Right forelimb (tissue), 1 donor: ENCODE data around the gene SSH2.
A peak's percentile ranks its signal among the peaks of the same experiment; 100 is the strongest.

Experiments
- DNase-seq: peaks from one replicate; pipeline ENCODE4 v3.0.0-alpha.2; 2018

Gene SSH2

DNA sequence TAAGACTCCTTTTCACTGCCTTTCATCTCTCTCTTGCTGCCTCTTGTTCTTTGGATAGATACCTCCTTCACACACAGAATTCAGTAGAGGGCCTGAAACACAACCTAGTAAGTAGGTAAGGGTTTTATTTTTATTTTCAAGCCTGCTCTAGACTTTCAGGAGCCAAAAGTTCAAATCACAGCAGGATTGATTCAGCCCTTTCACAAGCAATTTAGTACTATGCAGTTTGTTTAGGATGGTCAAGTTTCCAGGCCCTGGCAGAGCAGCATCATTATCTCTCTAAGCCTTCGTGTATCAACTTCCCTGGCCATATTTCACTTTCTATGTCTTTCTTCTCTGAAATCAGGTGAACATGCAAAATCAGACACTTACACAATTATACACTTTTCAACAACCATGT lies 158.5 kb downstream of the SSH2 start:
- DNase-seq: no peak

GRCh38 chr17:29769225-29769624 lies 160.8 kb downstream of the SSH2 start:
- DNase-seq: no peak

GRCh38 chr17:29766796-29767327 lies 163.2 kb downstream of the SSH2 start:
- no peak for DNase-seq

DNA sequence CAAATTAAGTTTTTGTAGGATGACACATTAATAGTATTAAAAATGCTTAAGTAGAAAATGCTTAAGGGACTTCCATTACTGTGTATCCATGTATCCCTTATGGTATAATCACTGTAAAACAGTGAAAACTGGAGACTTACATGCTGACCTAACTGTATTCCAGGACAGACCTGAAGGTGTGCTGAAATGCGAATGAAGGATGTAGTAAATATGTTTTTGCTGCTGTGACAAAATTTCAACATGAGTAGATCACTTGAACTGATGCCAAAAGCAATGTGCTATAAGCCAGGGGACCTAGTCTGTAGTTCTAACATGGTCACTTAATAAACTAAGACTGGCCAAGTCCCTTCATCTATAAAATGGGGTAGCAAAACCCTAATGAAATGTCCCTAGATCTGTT lies 165.3 kb downstream of the SSH2 start:
- no peak for DNase-seq

DNA sequence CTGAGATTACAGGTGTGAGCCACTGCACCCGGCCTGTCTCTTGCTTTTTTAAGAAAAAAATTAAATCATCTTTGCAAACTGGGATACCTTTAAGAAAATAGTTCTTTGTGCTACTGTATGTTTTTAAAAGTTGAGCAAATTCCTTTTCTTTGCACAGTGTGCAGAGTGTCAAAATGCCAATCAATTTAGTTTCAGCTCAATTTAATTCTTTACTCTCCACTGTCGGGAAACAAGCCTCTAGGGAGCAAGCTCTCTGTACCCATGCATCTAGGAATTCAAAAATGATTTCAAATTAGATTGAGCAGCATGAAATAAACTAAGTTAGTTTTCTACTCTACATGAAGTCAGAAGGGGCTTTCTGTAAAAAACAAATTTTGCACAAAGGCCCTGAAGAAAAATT lies 165.8 kb downstream of the SSH2 start:
- DNase-seq: no peak

GRCh38 chr17:29763273-29763672 lies 166.8 kb downstream of the SSH2 start:
- no peak for DNase-seq

- DNase-seq: peak; percentile 89
Measured at GRCh38 chr17:29761040-29761761, 168.8 kb downstream of the SSH2 start.

DNA sequence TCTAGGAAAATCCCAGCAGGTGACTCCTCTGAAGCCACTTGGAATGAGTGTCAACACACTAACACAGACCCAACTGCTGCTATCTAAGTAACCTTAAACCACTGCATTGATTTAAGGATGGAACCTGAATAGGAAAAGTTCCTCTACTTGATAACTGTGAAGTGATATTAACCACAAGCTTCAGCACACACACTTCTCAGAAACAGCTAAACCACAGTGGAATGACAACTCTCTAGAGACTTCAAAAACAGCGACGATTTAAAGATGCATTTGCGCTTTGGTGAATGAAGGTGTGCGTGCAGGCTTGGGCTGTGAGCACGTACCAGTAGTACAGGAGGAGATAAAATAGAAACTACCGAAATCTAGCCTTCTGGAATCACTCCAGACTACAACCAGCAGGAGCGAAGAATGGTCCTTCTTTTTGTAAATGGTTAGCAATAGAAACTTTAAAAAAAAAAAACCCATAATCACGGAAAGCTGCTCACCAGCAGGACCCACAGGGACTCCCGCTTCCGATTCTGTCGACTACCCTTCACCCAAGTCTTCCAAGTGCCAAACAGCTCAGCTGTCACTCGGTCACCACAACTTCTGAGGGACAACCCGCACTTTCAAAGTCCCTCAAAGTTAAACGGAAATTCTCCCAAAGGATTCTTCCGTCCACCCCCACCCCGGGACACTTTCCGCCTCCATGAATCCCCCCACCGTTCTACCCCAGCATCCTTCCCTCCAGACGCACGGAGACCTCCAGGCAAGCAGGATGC lies 169.6 kb downstream of the SSH2 start:
- DNase-seq: no peak

DNA sequence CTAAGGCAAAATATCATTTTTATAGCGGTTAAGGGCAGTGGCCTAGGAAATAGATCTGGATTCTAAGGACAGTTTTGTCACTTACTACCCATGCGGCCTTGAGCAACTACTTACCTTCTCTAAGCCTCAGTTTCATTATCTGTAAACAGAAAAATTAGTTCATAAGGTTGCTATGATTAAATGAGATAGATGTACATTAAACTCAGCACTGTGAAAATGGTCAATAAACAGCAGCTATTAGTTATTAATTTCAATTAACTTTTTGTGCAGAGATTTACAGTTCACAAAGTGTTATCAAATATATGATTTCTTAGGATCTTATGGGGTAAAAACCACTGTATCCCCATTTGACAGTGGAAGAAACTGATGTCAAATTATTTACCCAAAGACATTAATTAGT lies 171.8 kb downstream of the SSH2 start:
- DNase-seq: no peak

GRCh38 chr17:29757788-29758187 lies 172.2 kb downstream of the SSH2 start:
- no peak for DNase-seq

- DNase-seq: no peak
Measured at GRCh38 chr17:29753845-29754439, 176.1 kb downstream of the SSH2 start.

DNA sequence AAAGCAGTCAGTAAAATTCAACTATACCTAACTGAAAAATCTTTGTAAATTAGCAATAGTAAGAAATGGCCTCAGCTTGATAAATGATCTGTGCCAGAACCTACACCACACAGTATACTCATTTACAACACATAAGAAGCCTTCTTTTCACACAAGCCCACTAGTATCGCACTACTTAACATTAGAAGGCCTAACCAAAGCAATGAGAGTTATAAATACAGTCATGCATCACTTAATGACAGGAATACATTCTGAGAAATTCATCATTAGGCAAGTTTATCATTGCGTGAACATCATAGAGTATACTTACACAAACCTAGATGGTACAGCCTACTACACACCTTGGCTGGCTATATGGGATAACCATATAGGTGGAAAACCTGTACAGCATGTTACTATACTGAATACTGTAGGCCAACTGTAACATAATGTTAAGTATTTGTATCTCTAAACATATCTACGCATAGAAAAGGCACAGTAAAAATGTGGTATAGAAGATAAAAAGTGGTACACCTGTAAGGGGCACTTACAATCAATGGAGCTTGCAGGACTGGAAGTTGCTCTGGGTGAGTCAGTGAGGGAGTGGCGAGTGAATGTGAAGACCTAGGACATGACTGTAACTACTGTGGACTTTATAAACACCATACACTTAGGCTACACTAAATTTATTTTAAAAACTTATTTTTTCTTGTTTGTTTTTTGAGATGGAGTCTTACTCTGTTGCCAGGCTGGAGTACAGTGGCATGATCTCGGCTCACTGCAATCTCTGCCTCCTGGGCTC lies 180.8 kb downstream of the SSH2 start:
- no peak for DNase-seq

- no peak for DNase-seq
Measured at GRCh38 chr17:29748400-29748799, 181.6 kb downstream of the SSH2 start.

DNA sequence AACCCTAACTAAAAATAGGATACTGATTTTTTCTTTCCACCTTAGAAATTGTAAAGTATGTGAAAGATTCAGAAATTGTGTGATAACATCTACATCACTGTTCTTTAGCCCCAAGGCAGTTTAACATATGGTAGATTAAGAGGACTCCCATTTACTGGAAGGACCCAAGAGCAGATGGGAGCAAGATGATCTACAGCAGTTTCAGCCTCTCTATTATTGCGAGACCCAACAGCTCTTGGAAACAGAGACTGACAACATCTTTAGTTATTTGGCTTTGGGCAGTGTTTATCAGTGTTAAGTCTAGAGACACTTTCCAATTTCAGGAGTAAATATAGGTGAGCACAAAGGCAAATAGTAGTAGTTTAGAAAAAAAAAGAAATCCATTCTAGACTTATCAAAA lies 182.4 kb downstream of the SSH2 start:
- DNase-seq: no peak

DNA sequence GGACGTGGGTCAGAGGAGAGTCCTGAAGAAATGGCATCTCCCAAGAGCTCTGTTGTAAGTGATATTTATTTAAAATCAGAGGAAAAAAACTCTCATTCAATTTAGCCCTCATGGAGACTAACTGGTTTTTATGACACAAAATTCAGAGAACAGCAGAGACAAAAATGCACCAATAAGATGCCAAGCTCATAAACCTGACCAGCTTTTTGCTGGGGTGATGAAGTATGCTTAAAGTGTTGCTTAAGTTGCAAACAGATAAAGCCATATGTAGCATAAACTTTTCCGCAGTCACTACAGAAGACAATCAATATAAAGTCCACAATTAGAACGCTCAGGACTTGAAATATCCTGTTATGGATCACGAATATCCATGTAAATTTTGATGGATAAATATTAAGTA lies 183.4 kb downstream of the SSH2 start:
- no peak for DNase-seq

DNA sequence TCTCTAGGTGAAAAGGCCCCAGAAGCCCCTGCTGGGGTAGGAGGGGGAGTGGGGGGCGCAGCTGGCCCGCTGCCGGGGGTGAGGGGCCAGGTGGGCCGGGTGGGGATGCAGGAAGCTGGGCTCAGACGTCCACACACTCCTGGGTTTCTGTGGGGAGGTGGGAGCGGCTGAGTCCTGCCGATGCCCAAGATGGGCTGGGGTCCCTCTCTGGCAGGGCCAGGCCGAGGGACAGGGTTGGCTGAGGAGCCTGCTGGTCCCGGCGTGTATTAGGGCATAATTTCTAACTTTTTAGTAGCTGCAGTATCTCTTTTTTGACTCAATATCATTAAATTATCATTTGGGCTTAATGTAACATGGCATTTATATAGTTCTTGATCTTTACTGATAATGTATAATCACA lies 185.9 kb downstream of the SSH2 start:
- DNase-seq: no peak

DNA sequence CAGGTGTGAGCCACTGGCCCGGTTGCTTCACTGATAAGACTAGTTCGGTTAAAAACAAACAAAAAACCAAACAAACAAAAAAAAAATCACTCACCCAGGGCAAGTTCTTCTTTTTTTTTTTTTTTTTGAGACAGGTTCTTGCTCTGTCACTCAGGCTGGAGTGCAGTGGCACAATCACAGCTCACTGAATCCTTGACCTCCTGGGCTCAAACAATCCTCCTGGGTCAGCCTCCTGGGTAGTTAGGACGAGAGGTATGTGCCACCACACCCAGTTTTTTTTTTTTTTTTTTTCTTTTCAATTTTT lies 187.9 kb downstream of the SSH2 start:
- DNase-seq: no peak

- DNase-seq: no peak
Measured at GRCh38 chr17:29740017-29740416, 190.0 kb downstream of the SSH2 start.

GRCh38 chr17:29734640-29735039 lies 195.4 kb downstream of the SSH2 start:
- no peak for DNase-seq

DNA sequence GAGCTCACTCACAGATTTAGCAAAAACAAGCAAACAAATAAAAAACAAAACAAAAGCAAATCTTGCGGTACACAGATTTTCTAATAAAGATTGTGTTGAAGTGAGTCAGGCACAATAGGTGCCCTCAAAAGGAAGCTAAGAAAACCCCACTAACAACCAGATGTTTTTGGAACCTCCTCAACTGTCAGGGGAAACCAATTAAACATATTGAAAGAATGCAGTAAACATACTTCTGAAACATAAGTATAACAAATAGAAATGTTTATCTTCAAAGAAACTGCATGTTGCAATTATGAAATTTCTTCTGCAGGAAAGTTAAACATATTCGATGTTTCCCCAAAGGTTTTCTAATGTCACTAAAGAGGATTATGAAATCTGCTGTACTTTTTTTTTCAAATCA lies 196.9 kb downstream of the SSH2 start:
- DNase-seq: no peak

DNA sequence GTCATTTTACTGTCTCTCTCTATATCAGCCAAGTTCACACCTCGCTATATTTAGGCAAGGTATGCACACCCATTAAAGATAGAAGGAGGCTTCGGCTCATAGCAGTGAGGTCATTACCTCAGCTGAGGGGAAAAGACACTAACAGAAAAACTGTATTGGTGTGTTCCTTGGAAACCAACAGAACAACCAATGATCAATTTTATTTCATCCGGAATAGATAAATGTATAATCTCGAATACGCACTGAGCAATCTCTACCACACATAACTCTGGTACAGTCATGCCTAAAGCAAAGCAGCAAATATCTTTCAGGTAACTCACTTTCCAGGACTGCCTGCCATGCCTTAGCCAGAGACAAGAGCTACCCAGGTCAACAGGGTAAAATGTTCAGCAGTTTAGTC lies 197.4 kb downstream of the SSH2 start:
- no peak for DNase-seq

DNA sequence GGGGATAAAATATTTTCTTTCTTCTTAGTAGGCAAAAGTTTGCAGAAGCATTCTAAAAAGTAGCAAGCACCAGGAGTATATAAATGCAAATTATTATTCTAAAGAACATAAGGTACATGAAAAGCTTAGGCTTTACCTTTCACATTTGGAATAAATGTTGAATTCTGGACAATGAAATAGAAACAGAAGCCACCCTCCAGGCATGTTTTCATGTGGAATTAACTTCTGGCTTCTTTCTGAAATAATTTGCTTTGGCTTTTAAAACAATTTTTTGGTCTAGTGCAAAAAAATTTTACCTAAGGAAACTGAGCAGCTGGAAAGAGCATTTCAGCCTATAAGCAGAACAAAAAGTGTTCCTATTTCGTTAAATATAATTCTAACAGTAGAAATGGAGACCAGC lies 197.8 kb downstream of the SSH2 start:
- no peak for DNase-seq

GRCh38 chr17:29731589-29731929 lies 198.5 kb downstream of the SSH2 start:
- no peak for DNase-seq

- no peak for DNase-seq
Measured at GRCh38 chr17:29728490-29728889, 201.5 kb downstream of the SSH2 start.
